NCI-H187 (cell line): Measurements from ENCODE around the gene SIAE.
A peak's percentile ranks its signal among the peaks of the same experiment; 100 is the strongest.
"Not testable (repeated sequence)": the region's sequence is repeated elsewhere in the genome, so short reads cannot be mapped to it uniquely, and the experiment has no call there.

ENCODE experiments used
- DNase-seq, 2 experiments: peaks; one replicate each; lab custom pipeline; 2025; lab: John Stamatoyannopoulos, UW

SIAE gene

DNA sequence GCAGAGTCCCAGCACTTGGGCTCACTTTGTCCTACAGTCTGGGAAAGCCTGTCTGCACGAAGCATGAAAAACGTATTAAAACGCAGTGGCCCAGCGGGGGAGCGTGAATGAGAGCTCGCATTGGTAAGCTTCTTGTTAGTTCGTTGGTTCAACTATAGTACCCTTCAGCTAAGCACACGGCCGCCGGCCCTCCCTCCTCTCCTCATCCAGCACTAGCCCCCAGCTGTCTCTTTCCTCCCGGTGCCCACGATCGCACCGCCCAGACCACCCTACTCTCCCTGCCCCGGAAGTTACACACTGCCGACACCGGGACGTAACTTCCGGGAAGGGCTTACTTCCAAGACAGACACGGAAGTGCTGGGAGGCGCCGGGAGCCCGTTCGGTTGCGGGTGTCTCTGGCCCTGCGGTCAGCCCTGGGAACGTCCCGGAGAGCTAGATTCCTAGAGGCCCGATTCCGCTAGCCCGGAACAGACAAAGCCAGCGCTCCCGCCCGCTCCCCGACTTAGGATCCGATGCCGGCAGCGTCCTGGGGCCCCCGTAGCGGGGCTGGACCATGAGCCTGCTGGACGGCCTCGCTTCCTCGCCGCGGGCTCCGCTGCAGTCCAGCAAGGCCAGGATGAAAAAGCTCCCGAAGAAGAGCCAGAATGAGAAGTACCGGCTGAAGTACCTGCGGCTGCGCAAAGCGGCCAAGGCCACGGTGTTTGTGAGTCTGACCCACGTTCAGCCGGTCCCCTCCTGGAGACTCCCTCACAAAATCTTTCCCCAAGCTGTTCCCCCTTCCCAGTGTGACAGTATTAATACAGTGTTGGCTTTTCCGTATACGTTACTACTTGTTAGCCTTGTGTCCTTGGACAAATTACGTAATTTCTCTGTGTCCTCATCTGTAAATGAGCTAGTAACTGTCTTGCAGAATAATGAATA is 50.7 kb downstream of the SIAE start, which contains the start of gene TBRG1:
Gene TBRG1, plus strand, starts transcription at position 334 of the 921 bp plus-strand sequence. Its CDS starts 220 bp downstream, at position 554.
- DNase-seq: peak; percentile 40 to 51

DNA sequence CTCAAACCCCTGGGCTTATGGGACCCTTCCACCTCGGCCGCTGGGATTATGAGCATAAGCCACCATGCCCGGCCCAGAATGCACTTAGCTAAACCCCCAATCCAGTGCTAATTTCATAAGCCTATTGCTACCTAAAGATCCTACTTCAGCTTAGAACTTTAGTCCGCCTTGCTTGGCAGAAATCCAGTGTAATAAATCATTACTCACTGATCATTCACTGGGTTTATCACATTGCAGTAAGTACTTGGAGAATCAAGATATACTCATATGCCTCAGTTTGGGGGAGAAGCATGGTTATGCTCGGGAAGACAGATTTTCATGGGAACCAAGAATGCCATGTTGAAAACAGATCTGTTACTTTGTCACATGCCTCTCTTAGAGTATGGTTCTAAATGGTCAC is 54.7 kb downstream of the SIAE start:
- DNase-seq: no peak

- DNase-seq: no peak
Measured at GRCh38 chr11:124612567-124613246, 60.8 kb downstream of the SIAE start.

DNA sequence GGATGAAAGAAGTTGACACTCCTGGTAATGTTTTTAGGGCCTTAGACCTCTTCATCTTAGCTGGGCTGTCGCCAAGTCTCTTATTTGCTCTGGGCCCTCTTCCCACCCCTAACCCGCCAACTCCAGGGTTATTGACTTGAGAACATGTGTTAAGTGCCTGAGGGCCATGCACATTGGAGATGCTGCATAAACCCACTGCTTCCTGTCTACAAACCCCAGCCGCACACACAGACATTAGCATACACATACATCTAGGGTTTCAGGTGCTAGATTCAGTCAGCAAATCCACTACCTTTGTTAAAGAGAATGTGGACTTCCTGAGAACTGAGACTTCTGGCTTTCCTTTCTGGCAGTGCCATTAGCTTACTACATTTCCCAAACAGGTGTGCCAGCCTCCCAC is 61.5 kb downstream of the SIAE start:
- DNase-seq: no peak

- no peak for DNase-seq
Measured at GRCh38 chr11:124611064-124611463, 62.5 kb downstream of the SIAE start, which contains the start of gene PANX3. TSS of gene PANX3 (plus strand) at chr11:124611428. CDS start at chr11:124611557, 129 bp downstream.

DNA sequence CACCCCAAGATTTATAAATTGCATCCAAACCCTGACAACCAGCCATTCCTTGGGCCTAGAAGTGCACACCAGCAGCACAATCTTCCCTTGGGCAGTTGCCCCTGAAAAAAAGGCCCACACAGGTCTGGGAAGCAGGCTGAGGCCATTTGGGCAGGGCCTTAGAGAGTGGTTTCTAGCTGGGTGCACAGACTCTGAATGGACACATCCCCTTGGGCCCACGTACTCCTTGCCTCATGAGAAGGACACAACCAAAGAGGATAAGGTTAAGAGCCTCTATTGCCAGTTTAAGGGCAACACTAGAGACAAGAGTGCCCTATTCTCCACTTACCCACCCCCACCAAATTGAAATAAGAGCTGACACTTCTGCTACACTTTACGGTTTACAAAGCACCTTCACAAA is 63.2 kb downstream of the SIAE start:
- no peak for DNase-seq

DNA sequence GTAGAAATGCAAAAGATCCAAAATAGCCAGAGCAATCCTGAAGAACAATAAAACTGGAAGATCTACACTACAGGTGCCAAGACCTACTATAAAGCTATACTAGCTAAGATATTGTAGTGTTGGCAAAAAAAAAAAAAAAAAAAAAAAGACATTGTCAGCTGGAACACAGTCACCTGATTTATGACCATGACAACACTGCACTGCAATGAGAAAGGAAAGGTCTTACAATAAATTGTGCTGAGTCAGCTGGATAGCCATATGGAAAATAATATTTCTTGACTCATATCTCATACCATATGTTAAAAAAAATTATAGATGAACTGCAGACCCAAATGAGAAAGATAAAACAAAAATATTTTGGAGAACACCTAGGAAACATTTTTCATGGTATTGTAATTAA is 65.4 kb downstream of the SIAE start:
- DNase-seq: no peak

- no peak for DNase-seq
Measured at GRCh38 chr11:124605719-124606118, 67.8 kb downstream of the SIAE start.

DNA sequence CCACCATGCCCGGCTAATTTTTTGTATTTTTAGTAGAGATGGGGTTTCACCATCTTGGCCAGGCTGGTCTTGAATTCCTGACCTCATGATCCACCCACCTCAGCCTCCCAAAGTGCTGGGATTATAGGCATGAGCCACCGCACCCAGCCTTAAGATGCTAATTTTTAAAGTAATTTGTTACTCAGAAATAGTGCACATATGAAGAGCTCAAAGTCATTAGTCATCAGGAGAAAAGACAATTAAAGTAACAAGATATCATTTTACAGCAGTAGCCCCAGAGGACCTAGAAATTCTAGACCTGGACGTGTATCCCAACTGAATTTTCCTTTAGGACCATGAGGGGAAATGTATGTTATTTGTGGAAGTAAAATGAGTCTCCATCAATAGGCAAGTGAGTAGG is 70.8 kb downstream of the SIAE start:
- DNase-seq: not testable (repeated sequence)

DNA sequence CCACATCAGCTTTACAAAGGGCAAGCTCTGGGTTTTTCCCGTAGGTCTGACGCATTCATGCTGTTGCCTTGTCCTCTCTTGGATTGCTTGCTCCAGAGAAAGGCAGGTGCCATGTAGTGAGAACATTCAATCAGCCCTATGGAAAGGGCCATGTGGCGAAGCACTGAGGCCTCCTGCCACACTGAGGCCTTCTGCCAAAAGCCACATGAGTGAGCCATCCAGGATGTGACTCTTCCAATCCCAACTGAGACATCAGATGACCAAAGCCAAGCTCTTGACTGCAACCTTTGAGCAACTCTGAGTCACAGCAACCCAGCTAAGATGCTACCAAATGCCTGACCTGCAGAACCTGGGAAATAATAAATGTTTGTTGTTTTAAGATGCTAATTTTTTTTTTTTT is 71.3 kb downstream of the SIAE start:
- DNase-seq: no peak

- no peak for DNase-seq
Measured at GRCh38 chr11:124600621-124601320, 72.8 kb downstream of the SIAE start.

DNA sequence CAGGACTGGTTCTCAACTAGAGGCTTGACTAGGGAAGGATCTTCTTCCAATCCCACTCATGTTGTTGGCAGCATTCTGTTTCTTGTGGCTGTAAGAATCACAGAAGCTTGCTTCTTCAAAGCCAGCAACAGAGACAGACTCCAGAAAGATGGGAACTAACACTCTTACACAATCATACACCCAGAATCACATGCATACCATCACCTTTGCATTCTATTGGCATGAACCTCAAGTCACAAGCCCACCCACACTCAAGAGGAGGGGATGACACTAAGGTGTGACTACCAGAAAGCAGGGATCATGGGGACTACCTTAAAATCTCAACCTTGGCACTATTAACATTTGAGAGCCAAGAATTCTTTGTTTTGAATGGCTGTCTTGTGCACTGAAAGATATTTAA is 75.9 kb downstream of the SIAE start:
- DNase-seq: no peak

DNA sequence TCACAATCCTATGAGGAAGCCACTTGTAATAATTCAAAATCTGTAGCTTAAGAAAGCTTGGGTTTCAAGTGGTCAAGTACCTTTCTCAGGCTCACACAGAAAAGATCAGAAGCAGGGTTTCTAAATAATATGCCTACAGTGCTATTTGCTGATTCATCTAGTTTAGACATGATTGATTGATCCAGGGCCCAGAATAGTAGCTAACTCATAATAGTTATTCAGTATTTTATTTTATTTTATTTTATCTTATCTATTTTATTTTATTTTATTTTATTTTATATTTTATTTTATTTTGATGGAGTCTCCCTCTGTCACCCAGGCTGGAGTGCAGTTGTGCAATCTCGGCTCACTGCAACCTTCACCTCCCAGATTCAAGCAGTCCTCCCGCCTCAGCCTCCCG is 78.2 kb downstream of the SIAE start:
- no peak for DNase-seq

- DNase-seq: no peak
Measured at GRCh38 chr11:124592627-124593026, 80.9 kb downstream of the SIAE start.

GRCh38 chr11:124591430-124591829 is 82.1 kb downstream of the SIAE start:
- DNase-seq: no peak

- no peak for DNase-seq
Measured at GRCh38 chr11:124586238-124586860, 87.2 kb downstream of the SIAE start.

DNA sequence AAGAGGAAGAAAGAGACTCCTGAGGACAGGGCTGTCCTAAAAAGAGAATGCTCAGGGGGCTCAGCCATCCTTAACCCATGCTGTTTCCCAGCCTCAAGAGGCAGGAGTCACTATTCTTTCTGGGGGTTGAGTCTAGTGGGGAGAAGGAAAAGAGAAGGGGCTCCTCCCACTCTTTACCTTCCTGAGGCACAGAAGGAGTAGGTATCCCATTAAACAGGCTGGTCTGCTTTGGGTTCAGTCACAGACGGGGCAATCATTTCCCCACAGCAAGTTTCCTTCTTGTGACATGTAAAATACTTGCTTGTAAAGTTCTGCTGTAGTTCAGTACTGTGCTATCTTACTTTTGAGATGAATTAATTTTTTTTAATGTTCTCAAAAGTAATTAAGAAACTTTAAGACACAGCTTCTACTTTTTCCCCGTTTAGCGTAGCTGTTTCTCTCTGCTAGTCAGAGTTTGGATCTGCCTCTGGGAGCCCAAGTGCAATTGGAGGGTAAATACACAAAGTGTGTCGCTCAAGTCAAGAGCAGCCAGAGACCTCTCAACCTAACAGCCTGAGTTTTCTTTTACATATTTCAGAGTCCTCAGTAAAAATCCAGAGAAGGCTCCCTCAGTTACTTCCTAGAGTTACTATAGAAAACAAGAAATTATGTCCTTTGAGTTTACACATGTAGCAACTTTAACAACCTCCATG is 88.7 kb downstream of the SIAE start:
- no peak for DNase-seq

DNA sequence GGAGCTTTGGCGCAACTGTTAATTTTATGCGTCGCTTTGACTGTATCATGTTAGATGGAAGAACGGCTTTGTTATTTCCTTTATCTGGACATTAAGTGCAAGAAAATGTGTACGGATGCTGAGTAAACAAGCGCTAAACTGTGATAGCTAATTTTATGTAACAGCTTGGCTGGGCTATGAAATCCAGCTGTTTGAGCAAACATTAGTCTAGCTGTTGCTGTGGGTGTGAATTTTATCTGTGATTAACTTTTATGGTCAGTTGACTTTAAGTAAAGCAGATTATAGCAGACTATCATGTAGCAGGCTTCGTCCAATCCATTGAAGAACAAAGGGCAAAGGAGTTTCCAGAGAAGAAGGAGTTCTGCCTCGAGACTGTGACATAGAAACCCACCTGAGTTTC is 89.8 kb downstream of the SIAE start:
- DNase-seq: no peak
